MM.1S (cell line): ENCODE measurements around the gene RABL3.
"Not testable (repeated sequence)": the region's sequence is repeated elsewhere in the genome, so short reads cannot be mapped to it uniquely, and the experiment has no call there.

Source experiments
- DNase-seq: peaks from one replicate; pipeline ENCODE4 v3.0.0-alpha.2; 2015
- H2AFZ ChIP-seq: fragments of 300-600 bp; sonication (generic); 2 replicates; pipeline ENCODE4 v1.6.0; 2016; ENCODE audit warnings: antibody characterized with exemption, low read length
- H3F3A ChIP-seq: fragments of 300-600 bp; sonication (generic); 2 replicates; pipeline ENCODE4 v1.6.1; 2016; ENCODE audit warnings: mild to moderate bottlenecking, antibody characterized with exemption, low read length, moderate library complexity, mixed read lengths; ENCODE audit not compliant: insufficient read depth
- H3K27ac ChIP-seq: fragments of 300-600 bp; sonication (generic); 2 replicates; pipeline ENCODE4 v1.5.1; 2016; ENCODE audit warnings: mild to moderate bottlenecking, low read length
- H3K27me3 ChIP-seq: fragments of 300-600 bp; sonication (generic); replicated peaks from 2 replicates; pipeline ENCODE4 v1.6.0; 2016; ENCODE audit warnings: low read length; ENCODE audit not compliant: insufficient read depth
- H3K36me3 ChIP-seq: fragments of 300-600 bp; sonication (generic); replicated peaks from 2 replicates; pipeline ENCODE4 v1.6.1; 2016; ENCODE audit warnings: mild to moderate bottlenecking, low read length, mixed read lengths; ENCODE audit not compliant: insufficient read depth
- H3K4me1 ChIP-seq: fragments of 300-600 bp; sonication (generic); 2 replicates; pipeline ENCODE4 v1.6.1; 2016; ENCODE audit warnings: low read length, mixed read lengths
- H3K4me2 ChIP-seq: fragments of 300-600 bp; sonication (generic); 2 replicates; pipeline ENCODE4 v1.6.0; 2016; ENCODE audit warnings: low read depth, low read length
- H3K4me3 ChIP-seq: fragments of 300-600 bp; sonication (generic); 2 replicates; pipeline ENCODE4 v1.5.1; 2016; ENCODE audit warnings: low read length, mixed read lengths
- H3K79me2 ChIP-seq: fragments of 300-600 bp; sonication (generic); 2 replicates; pipeline ENCODE4 v1.6.1; 2016; ENCODE audit warnings: mixed run types, low read length, mixed read lengths
- H3K9ac ChIP-seq: fragments of 300-600 bp; sonication (generic); 2 replicates; pipeline ENCODE4 v1.6.1; 2016; ENCODE audit warnings: low read length, mixed read lengths
- H3K9me2 ChIP-seq: fragments of 300-600 bp; sonication (generic); replicated peaks from 2 replicates; pipeline ENCODE4 v1.6.1; 2016; ENCODE audit warnings: mild to moderate bottlenecking, low read length, mixed read lengths; ENCODE audit not compliant: insufficient read depth
- H3K9me3 ChIP-seq: fragments of 300-600 bp; sonication (generic); replicated peaks from 2 replicates; pipeline ENCODE4 v1.6.1; 2016; ENCODE audit warnings: mild to moderate bottlenecking, low read length, mixed read lengths; ENCODE audit not compliant: insufficient read depth
- H4K20me1 ChIP-seq: fragments of 300-600 bp; sonication (generic); 2 replicates; pipeline ENCODE4 v1.6.1; 2016; ENCODE audit warnings: mild to moderate bottlenecking, low read length, moderate library complexity, mixed read lengths; ENCODE audit not compliant: insufficient read depth
- CTCF ChIP-seq: fragments of 300-600 bp; sonication (generic); IDR thresholded peaks from 2 replicates; pipeline ENCODE4 v1.5.1; 2016; ENCODE audit warnings: antibody characterized with exemption, low read length, mixed read lengths
- EZH2 ChIP-seq: fragments of 300-600 bp; sonication (generic); optimal IDR thresholded peaks from 2 replicates; pipeline ENCODE3; 2017; ENCODE audit warnings: low read depth, mild to moderate bottlenecking, antibody characterized with exemption, low read length, mixed read lengths
- EZH2phosphoT487 ChIP-seq: fragments of 300-600 bp; sonication (generic); IDR thresholded peaks from 2 replicates; pipeline ENCODE4 v1.6.1; 2018; ENCODE audit warnings: antibody characterized with exemption, low read length

RABL3 gene

GRCh38 chr3:120678331-120678947 lies 63.9 kb downstream of the RABL3 start:
- H2AFZ ChIP-seq = 0 out of 2 replicates have a peak overlapping the region, but pooled peaks have one; percentile 4
- H4K20me1 ChIP-seq = no peaks in the 10 kb centered on the region
- no peak overlapping the region for H3K27ac ChIP-seq
- H3K79me2 ChIP-seq = no peaks in the 10 kb centered on the region
- H3K9ac ChIP-seq = no peak overlapping the region
- peaks cover 7% of the 10 kb centered on the region; the same call in 1 of the 2 replicates for H3K4me1 ChIP-seq
- no peaks in the 10 kb centered on the region for H3K27me3 ChIP-seq
- no peaks in the 10 kb centered on the region for H3K9me3 ChIP-seq
- H3F3A ChIP-seq = no peaks in the 10 kb centered on the region
- no peak for DNase-seq
- H3K36me3 ChIP-seq = no peaks in the 10 kb centered on the region
- H3K9me2 ChIP-seq = no peaks in the 10 kb centered on the region
- no peak overlapping the region for H3K4me3 ChIP-seq
- TF ChIP-seq EZH2phosphoT487 = no peak
- no peak for TF ChIP-seq CTCF
- TF ChIP-seq EZH2 = no peak
- peak overlapping the region; percentile 24 for H3K4me2 ChIP-seq

GRCh38 chr3:120677193-120677592 lies 65.1 kb downstream of the RABL3 start:
- H3K9ac ChIP-seq, H3K27ac ChIP-seq, H3K4me2 ChIP-seq: not testable (repeated sequence)

GRCh38 chr3:120673116-120673515 lies 69.2 kb downstream of the RABL3 start:
- TF ChIP-seq EZH2phosphoT487 (no peak), EZH2 (no peak), CTCF (no peak)
- no peaks in the 10 kb centered on the region for H3F3A ChIP-seq
- no peaks in the 10 kb centered on the region for H3K36me3 ChIP-seq
- H3K79me2 ChIP-seq = no peaks in the 10 kb centered on the region
- no peak overlapping the region for H3K27ac ChIP-seq
- no peaks in the 10 kb centered on the region for H4K20me1 ChIP-seq
- DNase-seq = no peak
- H3K9ac ChIP-seq = no peak overlapping the region
- H3K4me1 ChIP-seq = 0 out of 2 replicates have a peak, but pooled peaks cover under 1% of the 10 kb centered on the region
- no peak overlapping the region for H3K4me2 ChIP-seq
- no peak overlapping the region for H2AFZ ChIP-seq
- H3K9me2 ChIP-seq = no peaks in the 10 kb centered on the region
- H3K27me3 ChIP-seq = no peaks in the 10 kb centered on the region
- no peak overlapping the region for H3K4me3 ChIP-seq
- no peaks in the 10 kb centered on the region for H3K9me3 ChIP-seq

More at GRCh38 chr3:120677193-120677592, 65.1 kb downstream of the RABL3 start:
- not testable (repeated sequence) for H3K36me3 ChIP-seq, H3K4me3 ChIP-seq, DNase-seq, H3K27me3 ChIP-seq, H3K4me1 ChIP-seq, H3K79me2 ChIP-seq, H2AFZ ChIP-seq, H3K9me3 ChIP-seq, H3K9me2 ChIP-seq, H4K20me1 ChIP-seq, H3F3A ChIP-seq

- Histone ChIP-seq H2AFZ (no peak overlapping the region), H3F3A (no peaks in the 10 kb centered on the region), H4K20me1 (no peaks in the 10 kb centered on the region), H3K9me3 (no peaks in the 10 kb centered on the region), H3K27ac (no peak overlapping the region), H3K9ac (no peak overlapping the region), H3K27me3 (no peaks in the 10 kb centered on the region), H3K9me2 (no peaks in the 10 kb centered on the region), H3K36me3 (no peaks in the 10 kb centered on the region), H3K79me2 (no peaks in the 10 kb centered on the region), H3K4me2 (no peak overlapping the region), H3K4me3 (no peak overlapping the region), H3K4me1 (no peaks in the 10 kb centered on the region)
- DNase-seq = no peak
- TF ChIP-seq EZH2 = no peak
- TF ChIP-seq CTCF = no peak
- no peak for TF ChIP-seq EZH2phosphoT487
These were observed 71.7 kb downstream of the RABL3 start for GRCh38 chr3:120670576-120670975.
